B cell (primary cell): ENCODE data around the gene CYP20A1. TPM values are rescaled to one million over a fixed set of nuclear protein-coding genes. Genes with fewer than 3 reads are reported as not detected.
"Not testable (repeated sequence)": the region's sequence is repeated elsewhere in the genome, so short reads cannot be mapped to it uniquely, and the experiment has no call there.

Experiments
- ATAC-seq: fragments of 200-7000 bp; cut with Tn5 transposase; one replicate; pipeline ENCODE4 v1.10.0; 2021; ENCODE audit warnings: low read depth, mild to moderate bottlenecking, moderate number of reproducible peaks, moderate library complexity
- CTCF ChIA-PET: fragments of 350-600 bp; sonication (Branson Sonifier 250); formaldehyde crosslinking; loops from one replicate; lab custom pipeline; 2021; ENCODE audit warnings: antibody characterized with exemption, inconsistent platforms; lab: Charles Lee
- POLR2A ChIA-PET: fragments of 350-600 bp; sonication (Branson Sonifier 250); formaldehyde crosslinking; loops from one replicate; lab custom pipeline; 2021; ENCODE audit warnings: antibody characterized with exemption; lab: Charles Lee
- DNase-seq: peaks from one replicate; pipeline ENCODE4 v3.0.0; 2013
- H2AFZ ChIP-seq: 2 replicates; pipeline ENCODE4 v1.6.1; 2012; ENCODE audit warnings: mild to moderate bottlenecking, low read depth, low read length; ENCODE audit not compliant: insufficient read depth, poor library complexity, severe bottlenecking
- H3K27ac ChIP-seq, 2 donors: 1 replicate in 1 of 2; 2 replicates in 1 of 2; pipeline ENCODE4 v1.5.1; 2012 to 2013; ENCODE audit warnings: low read length in 2 of 2, mild to moderate bottlenecking in 2 of 2, moderate library complexity in 1 of 2
- H3K27me3 ChIP-seq, 4 experiments: fragments of 200-600 bp in 1 of 4; sonication (generic) in 1 of 4; replicated peaks in 1 of 4; 1 replicate in 2 of 4; 2 replicates in 2 of 4; pipeline versions ENCODE4 v1.6.1 to v1.7.0; 2013 to 2016; ENCODE audit warnings: low read length in 3 of 4, mild to moderate bottlenecking in 2 of 4, mixed read lengths in 1 of 4, moderate library complexity in 1 of 4; ENCODE audit not compliant: insufficient read depth in 4 of 4, control insufficient read depth in 3 of 4; ENCODE audit errors: control extremely low read depth in 1 of 4
- H3K36me3 ChIP-seq, 2 experiments: replicated peaks in 1 of 2; 1 replicate in 1 of 2; 2 replicates in 1 of 2; pipeline versions ENCODE4 v1.6.1 to v1.7.1; 2013; ENCODE audit warnings: low read length in 1 of 2; ENCODE audit not compliant: insufficient read depth in 2 of 2, control insufficient read depth in 1 of 2; ENCODE audit errors: control extremely low read depth in 1 of 2, extremely low read depth in 1 of 2
- H3K4me1 ChIP-seq, 2 donors: fragments of 200-600 bp in 1 of 2; sonication (generic) in 1 of 2; 1 replicate in 1 of 2; 2 replicates in 1 of 2; pipeline versions ENCODE4 v1.5.1 to v1.6.1; 2013 to 2017; ENCODE audit warnings: low read length in 2 of 2; ENCODE audit not compliant: control insufficient read depth in 2 of 2, insufficient read depth in 2 of 2
- H3K4me2 ChIP-seq: replicated peaks from 2 replicates; pipeline ENCODE3; 2012; ENCODE audit warnings: mild to moderate bottlenecking, low read depth, low read length; ENCODE audit not compliant: poor library complexity, severe bottlenecking
- H3K4me3 ChIP-seq, 5 experiments: fragments of 200-600 bp in 1 of 5; sonication (generic) in 1 of 5; 1 replicate in 3 of 5; 2 replicates in 2 of 5; pipeline versions ENCODE4 v1.5.1 to v1.7.0; 2011 to 2016; ENCODE audit warnings: low read length in 4 of 5, mild to moderate bottlenecking in 4 of 5, low read depth in 2 of 5, control low read depth in 1 of 5, moderate library complexity in 1 of 5; ENCODE audit not compliant: insufficient read depth in 1 of 5; ENCODE audit errors: control extremely low read depth in 1 of 5, extremely low read depth in 1 of 5
- H3K79me2 ChIP-seq: fragments of 200-600 bp; sonication (generic); one replicate; pipeline ENCODE4 v1.6.0; 2016; ENCODE audit warnings: low read length; ENCODE audit not compliant: control insufficient read depth, insufficient read depth
- H3K9ac ChIP-seq: fragments of 200-600 bp; sonication (generic); 2 replicates; pipeline ENCODE4 v1.6.1; 2017; ENCODE audit warnings: mild to moderate bottlenecking, low read length, moderate library complexity
- H3K9me3 ChIP-seq, 3 donors: one replicate each; pipeline versions ENCODE4 v1.6.1 to v1.7.1; 2013; ENCODE audit warnings: low read length in 2 of 3; ENCODE audit not compliant: control insufficient read depth in 2 of 3, insufficient read depth in 1 of 3; ENCODE audit errors: control extremely low read depth in 1 of 3
- H4K20me1 ChIP-seq: 2 replicates; pipeline ENCODE4 v1.6.0; 2012; ENCODE audit warnings: mild to moderate bottlenecking, low read length; ENCODE audit not compliant: insufficient read depth, control insufficient read depth, poor library complexity, severe bottlenecking
- H3K27ac Mint-ChIP-seq: one replicate; pipeline ENCODE4 v1.8.0; 2021; ENCODE audit warnings: mixed read lengths
- H3K27me3 Mint-ChIP-seq: one replicate; pipeline ENCODE4 v1.8.0; 2021; ENCODE audit warnings: mixed read lengths
- H3K4me1 Mint-ChIP-seq: one replicate; pipeline ENCODE4 v1.8.0; 2021; ENCODE audit warnings: mixed read lengths
- H3K4me3 Mint-ChIP-seq: one replicate; pipeline ENCODE4 v1.8.0; 2021; ENCODE audit warnings: mixed read lengths
- H3K9me3 Mint-ChIP-seq: one replicate; pipeline ENCODE4 v1.8.0; 2022; ENCODE audit warnings: mixed read lengths; ENCODE audit not compliant: insufficient read depth
- EZH2 ChIP-seq: IDR thresholded peaks from 2 replicates; pipeline ENCODE4 v1.6.1; 2012; ENCODE audit warnings: borderline replicate concordance, low read depth, mild to moderate bottlenecking, moderate library complexity, low read length; ENCODE audit not compliant: insufficient read depth, poor library complexity, severe bottlenecking
- WGBS: methylation state at CpG from one replicate; pipeline ENCODE4 v1.1.5; 2013; ENCODE audit warnings: missing lambda C conversion rate; ENCODE audit not compliant: insufficient coverage; 5-methylcytosine and 5-hydroxymethylcytosine counted together
- intact Hi-C: fragments of 100-400 bp; cut with micrococcal nuclease; formaldehyde crosslinking; loops from one replicate; pipeline ENCODE4 v1.10.0; 2022
- polyA plus RNA-seq: library from polyadenylated mRNA; depleted of rRNA; stranded (reverse); fragments of >200 nt; gene quantifications from 2 replicates; pipeline ENCODE4 v1.2.3, GENCODE V29; 2012
- total RNA-seq, 2 donors: library from RNA; stranded (reverse); fragments of 120-200 nt in 1 of 2; gene quantifications; 1 replicate in 1 of 2; 2 replicates in 1 of 2; pipeline versions ENCODE4 v1.2.3 to v1.2.4, GENCODE V29; 2013 to 2022
- TF ChIP-seq, protein P1 (sequence below): fragments of 200-600 bp; IDR thresholded peaks from one replicate; pipeline ENCODE4 v1.8.0; 2022; ENCODE audit warnings: antibody characterized with exemption, mild to moderate bottlenecking

The CYP20A1 gene
- total and polyA plus RNA-seq, 2 donors (not counting 1 experiment from before 2014, with no cell fraction given): 16.2 to 38.5 TPM

- intact Hi-C loops: no loop called here
- H3K4me2 ChIP-seq: no peak overlapping the region
- H3K79me2 ChIP-seq: peaks cover 8% of the 10 kb centered on the region
- H3K27me3 ChIP-seq: no peaks in the 10 kb centered on the region
- Mint-ChIP-seq H3K4me3 (no peak overlapping the region), H3K27me3 (no peaks in the 10 kb centered on the region), H3K4me1 (no peaks in the 10 kb centered on the region), H3K27ac (no peak overlapping the region), H3K9me3 (no peaks in the 10 kb centered on the region)
- no peak for DNase-seq
- no peaks in the 10 kb centered on the region for H4K20me1 ChIP-seq
- H2AFZ ChIP-seq: no peak overlapping the region
- no CpG with 5 or more reads among the region's 2 CpGs for WGBS
- no peak overlapping the region for H3K27ac ChIP-seq
- no peak overlapping the region for H3K4me3 ChIP-seq
- H3K36me3 ChIP-seq: no peaks in the 10 kb centered on the region
- ATAC-seq: no peak
- H3K9me3 ChIP-seq: no peaks in the 10 kb centered on the region
- POLR2A ChIA-PET: no interaction called here
- no peak overlapping the region for H3K9ac ChIP-seq
- TF ChIP-seq EZH2: no peak
- TF ChIP-seq, protein P1, sequence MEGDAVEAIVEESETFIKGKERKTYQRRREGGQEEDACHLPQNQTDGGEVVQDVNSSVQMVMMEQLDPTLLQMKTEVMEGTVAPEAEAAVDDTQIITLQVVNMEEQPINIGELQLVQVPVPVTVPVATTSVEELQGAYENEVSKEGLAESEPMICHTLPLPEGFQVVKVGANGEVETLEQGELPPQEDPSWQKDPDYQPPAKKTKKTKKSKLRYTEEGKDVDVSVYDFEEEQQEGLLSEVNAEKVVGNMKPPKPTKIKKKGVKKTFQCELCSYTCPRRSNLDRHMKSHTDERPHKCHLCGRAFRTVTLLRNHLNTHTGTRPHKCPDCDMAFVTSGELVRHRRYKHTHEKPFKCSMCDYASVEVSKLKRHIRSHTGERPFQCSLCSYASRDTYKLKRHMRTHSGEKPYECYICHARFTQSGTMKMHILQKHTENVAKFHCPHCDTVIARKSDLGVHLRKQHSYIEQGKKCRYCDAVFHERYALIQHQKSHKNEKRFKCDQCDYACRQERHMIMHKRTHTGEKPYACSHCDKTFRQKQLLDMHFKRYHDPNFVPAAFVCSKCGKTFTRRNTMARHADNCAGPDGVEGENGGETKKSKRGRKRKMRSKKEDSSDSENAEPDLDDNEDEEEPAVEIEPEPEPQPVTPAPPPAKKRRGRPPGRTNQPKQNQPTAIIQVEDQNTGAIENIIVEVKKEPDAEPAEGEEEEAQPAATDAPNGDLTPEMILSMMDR: no peak
- CTCF ChIA-PET: no interaction called here
- no peaks in the 10 kb centered on the region for H3K4me1 ChIP-seq
Measured at GRCh38 chr2:203341741-203342310, 103.0 kb downstream of the CYP20A1 start.

DNA sequence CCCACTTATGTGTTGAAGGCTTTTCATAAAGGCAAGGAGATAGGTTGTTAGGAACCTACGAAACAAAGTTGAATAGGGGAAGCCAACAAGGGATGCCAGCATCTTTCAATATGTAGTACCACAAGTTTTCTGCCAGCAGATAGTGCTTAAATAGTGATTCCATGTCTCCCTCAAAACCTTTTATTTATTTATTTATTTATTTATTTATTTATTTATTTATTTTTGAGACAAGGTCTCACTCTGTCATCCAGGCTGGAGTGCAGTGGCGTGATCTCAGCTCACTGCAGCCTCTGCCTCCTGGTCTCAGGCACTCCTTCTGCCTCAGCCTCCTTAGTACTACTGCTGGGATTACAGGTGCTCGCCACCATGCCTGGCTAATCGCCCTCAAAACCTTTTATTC, 103.6 kb downstream of the CYP20A1 start:
- H3K4me1 ChIP-seq, H3K36me3 ChIP-seq, H3K27me3 Mint-ChIP-seq, CTCF ChIA-PET, H3K79me2 ChIP-seq, POLR2A ChIA-PET, DNase-seq, H3K4me2 ChIP-seq, H3K27me3 ChIP-seq, H4K20me1 ChIP-seq, H2AFZ ChIP-seq, H3K9me3 Mint-ChIP-seq, H3K4me3 ChIP-seq, H3K4me3 Mint-ChIP-seq, H3K27ac ChIP-seq, H3K27ac Mint-ChIP-seq, H3K9ac ChIP-seq, ATAC-seq, H3K4me1 Mint-ChIP-seq, H3K9me3 ChIP-seq, intact Hi-C loops: not testable (repeated sequence)
- WGBS: no CpG with 5 or more reads among the region's 4 CpGs
